Pons (tissue), 1 donor: ENCODE results near the gene NAXE.
"Not testable (repeated sequence)": the region's sequence is repeated elsewhere in the genome, so short reads cannot be mapped to it uniquely, and the experiment has no call there.

ENCODE experiments used
- DNase-seq: peaks from one replicate; pipeline ENCODE4 v3.0.0-alpha.2; 2016; ENCODE audit warnings: low spot score

Gene NAXE

DNA sequence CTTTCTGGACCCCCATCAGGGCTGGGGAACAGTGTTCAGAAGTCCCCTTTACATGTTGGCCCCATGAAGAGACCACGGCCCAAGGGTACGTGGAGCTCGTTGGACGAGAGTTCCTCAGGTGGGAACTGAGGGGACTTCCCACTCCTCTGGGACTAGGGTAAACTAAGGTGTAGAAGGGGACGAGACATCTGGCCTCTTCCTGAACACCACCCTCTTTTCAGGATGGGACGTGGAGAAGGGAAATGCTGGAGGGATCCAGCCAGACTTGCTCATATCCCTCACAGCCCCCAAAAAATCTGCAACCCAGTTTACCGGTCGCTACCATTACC is 2.0 kb downstream of the NAXE start:
- DNase-seq = no peak

DNA sequence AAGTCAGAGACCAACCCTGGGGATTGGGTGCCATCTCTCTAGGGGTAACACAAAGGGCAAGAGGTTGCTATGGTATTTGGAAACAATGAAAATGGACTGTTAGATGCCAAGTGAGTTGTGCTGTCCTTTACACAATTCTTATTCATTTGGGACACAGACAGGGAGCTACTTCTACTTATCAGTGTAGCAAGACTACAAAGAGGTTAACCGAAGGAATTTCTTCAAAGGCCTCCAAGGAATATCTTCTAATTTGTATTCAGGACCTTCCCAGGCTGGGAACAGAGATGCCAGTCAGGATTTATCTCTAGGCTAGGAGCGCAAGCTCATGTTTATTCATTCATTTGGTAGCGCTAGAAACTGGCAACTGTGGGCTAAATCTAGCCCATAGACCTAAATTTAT is 2.6 kb downstream of the NAXE start:
- DNase-seq = peak; percentile 53

DNA sequence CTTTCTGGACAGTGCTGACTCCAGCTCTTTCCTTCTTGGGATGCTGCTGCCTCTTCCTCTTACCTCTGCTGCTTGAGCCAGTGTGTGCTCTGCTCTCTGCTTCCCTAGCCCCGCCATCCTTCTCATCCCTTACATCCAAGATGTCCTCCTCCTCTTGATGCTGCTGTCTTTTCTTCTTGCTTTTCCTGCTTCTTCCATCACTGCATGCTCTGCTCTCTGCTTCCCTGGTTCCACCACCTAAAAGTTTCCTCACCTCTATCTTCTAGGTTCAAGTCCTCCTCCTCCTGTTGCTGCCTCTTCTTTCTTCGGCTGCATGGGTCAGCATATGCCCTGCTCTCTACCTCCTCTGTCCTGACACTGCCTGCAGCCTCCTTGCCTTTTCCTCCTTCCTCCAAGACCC is 3.4 kb downstream of the NAXE start:
- DNase-seq = no peak

DNA sequence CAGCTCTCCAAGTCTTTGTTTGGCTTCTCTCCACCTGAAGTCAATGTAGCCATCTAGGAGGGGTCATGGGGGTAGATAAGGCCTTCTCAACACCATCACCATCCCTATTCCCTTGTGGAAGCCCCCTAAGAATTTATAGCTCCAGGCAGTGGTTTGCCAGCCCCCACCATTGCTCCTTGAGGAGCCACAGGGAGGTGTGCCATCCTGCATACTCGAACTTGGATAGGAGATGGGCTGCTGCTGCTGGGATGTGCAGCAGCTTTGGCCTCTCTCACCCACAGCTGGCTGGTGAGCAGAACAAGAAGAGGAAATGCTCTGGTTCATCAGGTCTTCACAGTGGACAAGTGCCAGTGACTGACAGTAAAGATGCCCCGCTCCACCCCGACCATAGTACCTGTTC is 4.8 kb downstream of the NAXE start:
- DNase-seq = no peak

DNA sequence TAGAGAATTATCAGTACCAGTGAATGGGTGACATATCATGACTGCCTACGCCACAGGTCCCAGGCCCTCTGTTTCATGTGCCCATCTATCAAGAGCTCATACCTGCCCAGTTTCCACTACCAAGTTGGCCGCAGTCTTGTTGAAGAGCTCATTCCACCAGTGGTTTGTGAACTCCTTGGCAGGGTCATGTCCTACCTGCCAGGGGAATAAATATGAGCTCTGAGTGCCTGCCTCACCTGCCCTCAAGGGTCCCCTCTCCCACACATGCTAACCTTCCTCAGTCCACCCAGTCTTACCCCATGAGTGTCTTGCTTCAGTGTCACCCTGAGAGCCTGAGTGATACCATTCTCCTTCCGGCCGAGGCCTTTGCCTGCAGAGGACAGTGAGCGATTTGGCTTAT is 6.5 kb downstream of the NAXE start:
- no peak for DNase-seq

DNA sequence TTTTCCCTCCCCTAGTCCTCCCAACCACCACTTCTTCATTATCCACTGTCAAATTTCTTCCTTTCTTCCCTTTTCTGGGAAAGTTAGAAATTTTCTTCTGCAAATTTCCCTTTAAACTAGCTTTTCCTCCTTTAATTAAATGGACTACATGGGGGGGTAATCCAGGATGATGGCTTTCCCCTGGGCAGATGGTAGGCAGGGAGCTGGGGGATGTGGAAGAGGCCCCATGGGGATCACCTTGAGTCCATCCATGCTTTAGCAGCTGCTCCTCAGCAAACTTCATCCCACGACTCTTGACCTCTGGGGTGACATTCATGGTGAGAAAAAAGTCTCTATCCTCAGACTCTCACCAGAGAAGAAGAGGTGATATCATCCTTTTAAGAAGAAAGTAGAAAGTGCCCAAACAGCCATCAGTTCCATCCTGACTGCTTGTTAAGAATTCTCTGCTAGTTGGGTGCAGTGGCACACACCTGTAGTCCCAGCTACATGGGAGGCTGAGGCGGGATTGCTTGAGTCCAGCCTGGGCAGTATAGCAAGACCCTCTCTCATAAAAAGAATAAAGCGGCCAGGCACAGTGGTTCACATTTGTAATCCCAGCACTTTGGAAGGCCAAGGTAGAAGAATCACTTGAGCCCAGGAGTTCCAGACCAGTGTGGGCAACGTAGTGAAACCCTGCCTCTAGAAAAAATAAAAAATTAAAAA is 7.3 kb downstream of the NAXE start:
- DNase-seq = no peak

DNA sequence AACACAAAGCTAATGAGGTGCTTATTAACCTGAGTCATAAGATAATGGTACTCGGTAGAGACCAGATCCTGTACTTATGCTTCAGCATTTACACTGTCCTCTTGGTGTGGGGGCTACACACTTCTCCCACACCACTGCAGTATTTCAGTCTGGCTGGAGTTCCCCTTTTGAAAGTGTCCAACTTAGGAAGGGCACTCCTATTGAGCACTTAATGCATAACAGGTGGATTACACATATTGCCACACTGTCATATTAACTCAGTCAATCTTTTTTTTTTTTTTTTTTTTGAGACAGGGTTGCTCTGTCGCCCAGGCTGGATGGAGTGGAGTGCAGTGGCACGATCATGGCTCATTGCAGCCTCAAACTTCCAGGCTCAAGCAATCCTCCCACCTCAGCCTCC is 8.2 kb downstream of the NAXE start:
- no peak for DNase-seq

DNA sequence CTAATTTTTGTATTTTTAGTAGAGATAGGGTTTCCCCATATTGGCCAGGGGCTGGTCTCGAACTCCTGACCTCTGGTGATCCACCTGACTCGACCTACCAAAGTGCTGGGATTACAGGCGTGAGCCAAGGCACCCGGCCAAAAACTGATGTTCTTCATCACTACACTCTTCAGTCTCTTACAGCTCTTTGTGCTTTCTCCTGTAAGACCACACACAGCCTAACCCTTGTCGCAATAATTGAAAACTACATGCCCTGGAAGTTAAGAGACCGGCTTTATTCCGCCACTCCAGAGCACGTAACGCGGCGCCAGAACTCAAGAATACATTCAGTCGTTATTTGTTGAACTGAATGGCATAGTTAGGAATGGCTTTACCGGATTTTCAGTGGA is 9.2 kb downstream of the NAXE start:
- DNase-seq = no peak

DNA sequence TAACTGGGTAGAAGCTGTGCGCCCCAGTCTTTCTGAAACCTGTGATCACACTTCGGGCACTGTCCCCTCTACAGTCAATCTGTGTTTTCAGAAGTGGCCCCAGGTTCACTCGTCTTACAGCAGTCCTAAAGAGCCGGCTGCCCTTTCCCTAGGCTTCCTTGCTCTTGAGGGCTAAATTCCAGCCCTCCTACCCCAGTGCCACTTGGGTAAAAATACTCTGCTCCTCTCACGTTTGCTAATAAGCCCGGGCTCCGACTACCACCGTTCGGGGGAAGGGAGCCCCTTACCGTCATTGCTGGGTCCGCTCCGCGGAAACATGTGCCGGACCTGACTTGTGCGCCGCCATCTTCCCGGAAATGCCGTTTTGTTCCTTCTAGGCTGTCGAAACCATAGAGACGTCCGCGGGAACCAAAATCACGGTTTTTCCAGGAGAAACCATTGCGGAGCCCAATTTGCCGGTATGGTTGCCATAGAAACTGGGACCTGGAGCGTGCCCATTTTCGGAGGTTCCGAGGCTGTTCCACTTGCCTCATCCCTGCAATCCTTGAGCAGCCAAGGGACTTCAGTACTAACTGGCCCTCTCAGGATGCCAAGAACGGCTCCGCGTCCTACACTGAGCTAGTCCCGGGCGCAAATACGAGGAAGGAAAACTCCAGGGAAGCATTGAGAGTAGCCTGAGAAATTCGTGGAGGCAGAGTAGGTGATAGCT is 9.7 kb downstream of the NAXE start, which contains the start of gene GPATCH4:
Gene GPATCH4 (minus strand): TSS at position 358 of the 709 bp plus-strand sequence.
- peak; percentile 81 for DNase-seq

DNA sequence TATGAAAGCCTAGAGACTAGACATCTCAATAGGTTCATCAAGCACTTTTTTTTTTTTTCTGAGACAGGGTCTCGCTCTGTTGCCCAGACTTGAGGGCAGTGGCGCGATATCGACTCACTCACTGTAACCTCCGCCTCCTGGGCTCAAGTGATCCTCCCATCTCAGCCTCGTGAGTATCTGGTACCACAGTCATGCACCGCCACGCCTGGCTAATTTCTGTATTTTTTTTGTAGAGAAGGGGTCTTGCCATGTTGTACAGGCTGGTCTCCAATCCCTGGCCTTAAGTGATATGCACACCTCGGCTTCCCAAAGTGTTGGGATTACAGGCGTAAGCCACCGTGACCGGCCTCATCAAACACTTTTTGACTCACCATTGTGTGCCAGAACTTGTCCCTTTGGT is 10.3 kb downstream of the NAXE start:
- DNase-seq = no peak

DNA sequence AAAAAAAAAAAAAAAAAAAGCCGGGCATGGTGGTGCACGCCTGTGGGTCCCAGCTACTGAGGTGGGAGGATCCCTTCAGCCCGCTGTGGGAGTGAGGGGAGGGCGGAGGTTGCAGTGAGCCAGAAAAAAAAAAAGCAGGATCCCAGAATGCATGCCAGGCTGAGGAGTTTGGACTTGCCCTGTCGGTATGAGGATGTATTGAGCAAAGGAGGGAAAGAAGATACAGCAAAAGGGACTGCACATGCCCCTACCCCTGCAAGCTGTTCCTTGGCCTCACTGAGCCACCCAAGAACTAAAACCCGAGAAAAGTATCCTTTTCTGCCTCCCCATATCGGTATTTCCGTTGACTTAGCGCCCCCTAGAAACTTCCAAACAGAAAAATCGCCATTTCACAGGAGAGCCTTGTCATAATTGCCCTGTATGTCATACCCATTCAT is 11.0 kb downstream of the NAXE start:
- DNase-seq = peak; percentile 56

DNA sequence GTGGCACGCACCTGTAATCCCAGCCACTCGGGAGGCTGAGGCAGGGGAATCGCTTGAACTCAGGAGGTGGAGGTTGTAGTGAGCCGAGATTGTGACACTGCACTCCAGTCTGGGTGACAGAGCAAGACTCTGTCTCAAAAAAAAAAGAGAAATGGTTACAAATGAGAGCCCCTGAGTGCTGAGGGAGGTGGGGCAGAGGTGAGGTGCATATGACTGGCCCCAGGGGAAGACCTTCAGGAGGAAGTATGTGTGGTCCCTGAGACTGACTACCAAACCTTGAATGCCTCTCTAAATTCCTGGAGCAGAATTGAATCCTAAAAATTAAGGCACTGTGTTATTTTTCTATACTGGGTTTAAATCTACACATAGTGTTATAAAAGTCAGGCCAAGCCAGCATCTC is 15.8 kb downstream of the NAXE start:
- not testable (repeated sequence) for DNase-seq

DNA sequence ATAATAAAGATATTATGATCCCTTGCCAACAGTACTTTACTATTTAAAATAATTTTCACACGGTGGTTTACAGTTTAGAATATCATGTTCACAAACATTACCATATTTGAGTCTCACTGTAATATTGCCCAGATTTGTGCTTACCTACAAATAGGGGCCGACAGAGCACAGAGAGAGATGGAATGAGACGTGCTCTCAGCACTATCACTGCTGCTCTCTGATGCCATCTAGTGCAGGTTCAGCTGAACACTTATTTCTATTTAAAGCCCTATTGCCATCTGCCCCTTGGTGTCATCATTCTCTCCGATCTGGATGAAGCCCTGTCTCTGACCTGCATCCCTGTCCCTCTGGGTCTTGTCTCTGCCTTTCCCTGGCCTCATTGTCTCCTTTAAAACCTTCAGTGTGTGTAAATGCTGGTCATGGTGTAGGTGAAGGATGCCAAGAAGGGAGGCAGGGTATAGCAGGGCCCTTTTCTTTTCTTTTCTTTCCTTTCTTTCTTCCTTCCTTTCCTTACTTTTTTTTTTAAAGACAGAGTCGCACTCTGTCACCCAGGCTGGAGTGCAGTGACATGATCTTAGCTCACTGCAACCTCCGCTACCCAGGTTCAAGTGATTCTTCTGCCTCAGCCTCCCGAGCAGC is 16.6 kb downstream of the NAXE start:
- DNase-seq = peak; percentile 94

DNA sequence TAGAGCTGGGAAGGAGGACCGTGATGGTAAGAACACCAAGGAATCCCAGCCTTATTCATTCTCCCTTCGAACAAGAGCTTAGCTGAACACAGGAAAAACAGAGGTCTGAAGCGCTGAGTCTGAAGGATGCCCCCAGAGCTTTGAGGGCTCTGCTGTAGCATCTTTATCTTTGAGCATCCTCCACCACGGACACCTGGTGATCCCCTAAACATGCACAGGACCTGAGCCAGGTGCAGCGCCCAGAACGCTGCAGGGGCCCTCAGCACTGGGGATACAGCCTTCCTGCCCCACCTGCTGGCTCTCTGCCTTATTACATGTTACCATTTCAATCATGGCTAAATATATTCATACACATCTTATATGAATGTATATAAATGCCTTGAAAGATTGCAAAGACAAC is 17.4 kb downstream of the NAXE start:
- DNase-seq = no peak

DNA sequence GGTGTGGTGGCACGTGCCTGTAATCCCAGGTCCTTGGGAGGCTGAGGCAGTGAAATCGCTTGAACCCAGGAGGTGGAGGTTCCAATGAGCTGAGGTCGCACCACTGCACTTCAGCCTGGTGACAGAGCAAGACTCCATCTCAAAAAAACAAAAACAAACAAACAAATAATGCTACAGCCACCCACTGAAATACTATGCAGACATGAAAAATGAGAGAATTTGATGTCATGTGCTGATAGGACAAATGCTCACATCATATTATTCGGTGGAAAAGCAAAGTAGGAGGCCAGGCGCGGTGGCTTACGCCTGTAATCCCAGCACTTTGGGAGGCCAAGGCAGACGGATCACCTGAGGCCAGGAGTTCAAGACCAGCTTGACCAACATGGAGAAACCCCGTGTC is 18.5 kb downstream of the NAXE start:
- DNase-seq = not testable (repeated sequence)

DNA sequence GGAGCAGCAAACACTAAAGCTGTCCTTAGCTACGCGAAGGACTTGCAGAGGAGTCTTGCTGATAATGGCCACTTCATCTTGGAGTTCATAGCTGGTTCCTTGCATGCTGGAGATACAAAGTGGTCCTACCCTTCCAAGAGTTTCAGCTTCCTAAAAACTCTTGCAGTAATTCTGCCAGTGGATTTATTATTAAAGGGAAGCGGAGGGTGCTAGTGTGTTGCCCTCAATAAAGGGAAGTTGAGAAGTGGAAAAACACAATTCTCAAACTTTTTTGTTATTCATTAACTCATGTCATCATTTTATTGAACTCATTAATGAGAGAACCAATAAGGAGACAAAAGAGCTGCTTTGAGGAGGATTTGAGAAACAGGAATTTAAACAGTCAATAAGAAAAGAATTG is 21.1 kb downstream of the NAXE start:
- no peak for DNase-seq

DNA sequence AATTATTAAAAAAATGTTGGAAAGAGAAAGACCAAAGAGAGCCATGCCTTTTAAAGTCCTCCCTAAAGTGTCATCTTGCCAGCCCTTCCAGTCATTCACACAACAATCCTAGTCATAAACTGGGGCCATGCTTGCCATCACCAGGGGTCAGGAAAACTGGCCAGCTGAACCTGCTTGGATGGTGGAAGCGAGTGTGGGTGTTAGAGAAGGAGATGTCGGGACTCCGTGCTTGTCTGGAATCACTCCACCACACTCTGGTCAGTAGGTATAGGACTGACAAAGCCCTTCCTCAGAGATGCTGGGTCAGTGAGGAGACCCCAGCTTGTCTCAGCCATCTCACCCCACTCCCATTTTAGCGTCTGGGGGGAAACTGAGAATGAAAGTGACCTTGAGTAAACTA is 24.4 kb downstream of the NAXE start:
- no peak for DNase-seq

DNA sequence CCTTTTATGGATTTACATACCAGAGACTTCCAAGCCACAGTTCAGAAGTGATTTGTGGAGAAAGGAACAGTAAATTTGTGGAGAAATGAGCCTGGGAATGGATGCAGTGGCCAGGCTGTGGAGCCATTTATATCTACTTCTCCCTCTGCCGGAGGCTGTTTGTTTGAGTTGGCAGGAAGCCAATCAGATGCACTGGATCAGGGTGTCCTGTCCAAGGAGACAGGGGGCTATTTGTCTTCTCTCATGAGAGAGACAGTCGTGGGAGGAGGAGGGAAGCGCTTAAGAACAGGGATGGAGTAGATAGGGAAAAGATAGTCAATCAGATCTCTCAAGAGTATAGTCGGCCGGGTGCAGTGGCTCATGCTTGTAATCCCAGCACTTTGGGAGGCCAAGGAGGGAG is 24.9 kb downstream of the NAXE start:
- DNase-seq = peak; percentile 97

DNA sequence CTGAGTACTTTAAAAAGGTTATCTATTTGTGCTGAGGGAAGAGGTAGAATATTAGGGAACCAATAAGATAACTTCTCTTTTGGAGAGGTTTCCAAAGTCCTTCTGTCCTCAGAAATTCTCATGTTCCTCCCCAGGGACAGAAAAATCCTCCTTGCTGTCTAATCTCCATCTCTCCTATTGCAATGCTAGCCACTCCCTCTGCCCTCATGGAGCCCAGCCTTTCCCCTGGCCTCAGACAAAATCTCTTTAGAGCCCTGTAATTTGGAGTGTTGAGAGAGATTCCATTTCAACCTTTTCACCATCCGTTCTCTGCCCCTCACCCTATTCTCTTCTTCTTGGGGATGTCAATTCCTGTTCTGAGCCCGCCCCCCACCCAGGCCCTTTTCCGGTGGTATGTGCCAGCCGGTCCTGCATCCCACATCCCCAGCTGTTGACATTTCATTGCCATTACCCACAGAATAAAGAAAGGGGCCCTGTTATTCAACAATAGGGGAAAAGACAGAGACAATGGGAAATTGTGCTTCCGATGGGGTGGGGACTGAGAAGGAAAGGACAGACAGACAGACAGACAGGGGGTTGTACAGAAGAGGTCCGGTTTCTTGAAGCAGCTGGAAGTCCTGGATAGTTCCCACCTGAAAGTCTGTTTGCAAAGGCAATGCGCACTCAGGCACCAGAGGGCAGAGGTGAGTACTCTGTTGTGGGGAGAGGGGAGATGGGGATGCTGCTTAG is 27.4 kb downstream of the NAXE start, which contains the start of gene HAPLN2:
Gene HAPLN2 (plus strand): TSS at position 563 of the 729 bp plus-strand sequence. CDS start 4,076 bp downstream, outside the sequence.
- DNase-seq = peak; percentile 94

DNA sequence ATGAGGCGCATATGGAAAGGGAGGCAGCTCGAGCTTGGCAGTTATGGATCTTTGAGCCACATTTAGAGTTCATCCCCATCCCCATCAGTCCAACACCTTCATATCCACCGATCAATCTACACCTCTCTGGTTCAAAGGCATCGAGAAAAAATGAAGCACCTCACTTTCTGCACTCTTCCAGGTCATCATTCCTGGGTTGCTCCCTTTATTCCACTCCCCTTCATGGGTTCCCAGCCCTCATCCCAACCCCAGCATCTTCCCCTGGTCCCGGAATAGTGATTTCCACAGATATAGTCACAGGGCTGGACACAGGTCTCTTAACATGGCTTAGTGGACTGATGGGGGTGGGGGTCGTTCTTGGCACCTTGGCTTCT is 28.0 kb downstream of the NAXE start:
- no peak for DNase-seq

DNA sequence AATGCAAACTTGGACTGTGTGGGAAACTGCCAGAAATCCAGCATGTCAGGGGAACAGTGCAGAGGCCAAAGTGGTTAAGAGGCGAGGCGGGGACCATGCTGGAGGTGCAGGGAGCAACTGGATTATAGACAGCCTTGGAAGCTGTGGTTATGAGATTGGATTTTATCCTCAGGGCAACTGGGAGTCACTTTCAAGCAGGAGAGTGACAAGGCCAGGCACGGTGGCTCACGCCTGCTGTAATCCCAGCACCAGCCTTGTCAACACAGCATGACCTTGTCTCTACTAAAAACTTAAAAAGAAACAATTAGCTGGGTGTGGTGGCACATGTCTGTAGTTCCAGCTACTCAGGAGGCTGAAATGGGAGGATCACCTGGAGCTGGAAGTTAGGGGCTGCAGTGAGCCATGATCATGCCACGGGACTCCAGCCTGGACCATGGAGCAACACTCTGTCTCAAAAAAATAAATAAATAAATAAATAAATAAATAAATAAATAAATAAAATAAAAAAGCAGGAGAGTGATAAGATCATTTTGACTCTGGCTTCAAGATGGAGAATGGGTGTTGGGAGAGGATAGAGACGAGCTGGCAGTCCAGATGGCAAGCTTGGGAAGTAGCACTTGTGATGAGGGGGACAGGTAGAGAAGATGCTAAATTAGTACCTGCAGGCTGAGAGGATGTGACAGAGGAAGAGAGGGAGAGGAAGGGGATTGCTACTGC is 31.2 kb downstream of the NAXE start:
- no peak for DNase-seq
